Ascending aorta (tissue), 2 donors: ENCODE data around the gene ZNF483. TPM values are rescaled to one million over a fixed set of nuclear protein-coding genes. Genes with fewer than 3 reads are reported as not detected.

Experiments
- DNase-seq, 2 donors: peaks; one replicate each; pipeline ENCODE4 v3.0.0-alpha.2; 2019; ENCODE audit warnings: low spot score in 2 of 2
- H3K27ac ChIP-seq, 2 donors: fragments of 200-600 bp; sonication (generic); one replicate each; pipeline ENCODE4 v1.5.1; 2016 to 2017; ENCODE audit warnings: mild to moderate bottlenecking in 1 of 2
- H3K27me3 ChIP-seq: fragments of 200-600 bp; sonication (generic); one replicate; pipeline ENCODE4 v1.5.1; 2017
- H3K36me3 ChIP-seq, 2 donors: fragments of 200-600 bp; sonication (generic); one replicate each; pipeline ENCODE4 v1.5.1; 2016
- H3K4me1 ChIP-seq, 2 donors: fragments of 200-600 bp; sonication (generic); one replicate each; pipeline ENCODE4 v1.5.1; 2016 to 2017; ENCODE audit warnings: mild to moderate bottlenecking in 1 of 2
- H3K4me3 ChIP-seq, 2 donors: fragments of 200-600 bp; sonication (generic); one replicate each; pipeline ENCODE4 v1.5.1; 2016 to 2017; ENCODE audit warnings: mild to moderate bottlenecking in 1 of 2
- H3K9me3 ChIP-seq, 2 donors: fragments of 200-600 bp; sonication (generic); one replicate each; pipeline ENCODE4 v1.5.1; 2016
- intact Hi-C: fragments of 100-400 bp; cut with DNase I; formaldehyde crosslinking; loops from one replicate; pipeline ENCODE4 v1.15.1; 2023
- total RNA-seq: library from RNA; depleted of rRNA; stranded (reverse); fragments of >200 nt; gene quantifications from one replicate; pipeline ENCODE4 v1.1.0, GENCODE V29; 2016
- TF ChIP-seq, protein P1 (sequence below), 3 experiments: fragments of 200-600 bp in 2 of 3; fragments of 450-650 bp in 1 of 3; sonication (generic) in 2 of 3; IDR thresholded peaks; one replicate each; pipeline ENCODE4 v1.5.1; 2016 to 2019; ENCODE audit warnings: antibody characterized with exemption in 3 of 3, mild to moderate bottlenecking in 1 of 3, moderate library complexity in 1 of 3

ZNF483 gene
- total RNA-seq, 1 donor from 2014 or later, result 3.1 TPM

- Histone ChIP-seq H3K4me1 (peaks cover 0 to 7% of the 10 kb centered on the region in 2 donors), H3K9me3 (no peaks in the 10 kb centered on the region), H3K36me3 (peaks cover 6 to 23% of the 10 kb centered on the region in 2 donors), H3K4me3 (peak within 1 kb of the TSS; percentile 74 to 85), H3K27me3 (no peaks in the 10 kb centered on the region), H3K27ac (peak within 1 kb of the TSS; percentile 78 to 86)
- intact Hi-C loops, result loop anchor here (1.0 to 5.0 kb wide), 4 partner anchors 32 to 478 kb away; partner anchors contain the start of genes DNAJC25, GNG10 and UGCG
- TF ChIP-seq, protein P1, sequence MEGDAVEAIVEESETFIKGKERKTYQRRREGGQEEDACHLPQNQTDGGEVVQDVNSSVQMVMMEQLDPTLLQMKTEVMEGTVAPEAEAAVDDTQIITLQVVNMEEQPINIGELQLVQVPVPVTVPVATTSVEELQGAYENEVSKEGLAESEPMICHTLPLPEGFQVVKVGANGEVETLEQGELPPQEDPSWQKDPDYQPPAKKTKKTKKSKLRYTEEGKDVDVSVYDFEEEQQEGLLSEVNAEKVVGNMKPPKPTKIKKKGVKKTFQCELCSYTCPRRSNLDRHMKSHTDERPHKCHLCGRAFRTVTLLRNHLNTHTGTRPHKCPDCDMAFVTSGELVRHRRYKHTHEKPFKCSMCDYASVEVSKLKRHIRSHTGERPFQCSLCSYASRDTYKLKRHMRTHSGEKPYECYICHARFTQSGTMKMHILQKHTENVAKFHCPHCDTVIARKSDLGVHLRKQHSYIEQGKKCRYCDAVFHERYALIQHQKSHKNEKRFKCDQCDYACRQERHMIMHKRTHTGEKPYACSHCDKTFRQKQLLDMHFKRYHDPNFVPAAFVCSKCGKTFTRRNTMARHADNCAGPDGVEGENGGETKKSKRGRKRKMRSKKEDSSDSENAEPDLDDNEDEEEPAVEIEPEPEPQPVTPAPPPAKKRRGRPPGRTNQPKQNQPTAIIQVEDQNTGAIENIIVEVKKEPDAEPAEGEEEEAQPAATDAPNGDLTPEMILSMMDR (IDR thresholded peaks at IDR 0.05), result no peak
- peak; percentile 21 to 92 for DNase-seq
These were observed 74.3 kb downstream of the ZNF483 start, which contains the start of gene PTGR1 for GRCh38 chr9:111599092-111599954. PTGR1 (minus strand) TSS chr9:111599647; CDS start chr9:111597422, 2,225 bp downstream.

DNA sequence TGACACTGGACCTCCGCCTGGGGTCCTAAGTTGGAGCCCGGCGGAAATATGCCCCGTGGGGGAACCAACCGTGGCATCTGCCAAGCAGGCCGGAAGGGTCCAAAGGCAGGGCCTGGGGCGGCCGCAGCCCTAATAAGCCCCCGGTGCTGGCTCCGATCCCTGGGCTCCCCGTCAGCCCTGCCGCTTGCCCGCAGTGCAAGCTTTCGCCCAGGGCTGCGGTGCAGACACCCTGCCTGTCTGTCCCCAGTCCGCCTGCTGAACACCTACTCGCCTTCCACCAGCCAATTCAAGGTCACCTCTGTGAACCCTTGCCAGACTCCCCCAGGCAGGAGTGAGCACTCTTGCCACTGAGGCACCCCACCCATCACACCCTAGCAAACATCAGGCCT is 75.0 kb downstream of the ZNF483 start:
- TF ChIP-seq, protein P1 (IDR thresholded peaks at IDR 0.05), result no peak
- Histone ChIP-seq H3K27ac (peak overlapping the region; percentile 78 to 86), H3K9me3 (no peaks in the 10 kb centered on the region), H3K4me1 (peaks cover 0 to 7% of the 10 kb centered on the region in 2 donors), H3K27me3 (no peaks in the 10 kb centered on the region), H3K36me3 (peaks cover 6 to 19% of the 10 kb centered on the region in 2 donors), H3K4me3 (peak overlapping the region; percentile 74 to 85)
- intact Hi-C loops, result loop anchor here (1.0 to 5.0 kb wide), 4 partner anchors 31 to 477 kb away; partner anchors contain the start of genes DNAJC25, GNG10 and UGCG
- DNase-seq, result no peak

GRCh38 chr9:111601237-111602018 is 76.4 kb downstream of the ZNF483 start:
- Histone ChIP-seq H3K27ac (no peak overlapping the region), H3K4me3 (no peak overlapping the region), H3K36me3 (peaks cover 0 to 5% of the 10 kb centered on the region in 2 donors), H3K4me1 (peaks cover 0 to 7% of the 10 kb centered on the region in 2 donors), H3K9me3 (no peaks in the 10 kb centered on the region), H3K27me3 (no peaks in the 10 kb centered on the region)
- intact Hi-C loops, result no loop called here
- no peak for DNase-seq
- TF ChIP-seq, protein P1 (IDR thresholded peaks at IDR 0.05), result no peak

- H3K9me3 ChIP-seq, result no peaks in the 10 kb centered on the region
- no peak overlapping the region for H3K27ac ChIP-seq
- DNase-seq, result no peak
- intact Hi-C loops, result no loop called here
- no peak overlapping the region for H3K4me3 ChIP-seq
- TF ChIP-seq, protein P1 (IDR thresholded peaks at IDR 0.05), result no peak
- H3K27me3 ChIP-seq, result no peaks in the 10 kb centered on the region
- no peaks in the 10 kb centered on the region for H3K36me3 ChIP-seq
- peaks cover 0 to 6% of the 10 kb centered on the region in 2 donors for H3K4me1 ChIP-seq
These were observed 78.1 kb downstream of the ZNF483 start for GRCh38 chr9:111603041-111603440.

- DNase-seq, result no peak
- H3K36me3 ChIP-seq, result no peaks in the 10 kb centered on the region
- no peak overlapping the region for H3K27ac ChIP-seq
- TF ChIP-seq, protein P1 (IDR thresholded peaks at IDR 0.05), result no peak
- intact Hi-C loops, result no loop called here
- no peaks in the 10 kb centered on the region for H3K9me3 ChIP-seq
- H3K4me3 ChIP-seq, result no peak overlapping the region
- peaks cover 0 to 3% of the 10 kb centered on the region in 2 donors for H3K4me1 ChIP-seq
- no peaks in the 10 kb centered on the region for H3K27me3 ChIP-seq
These were observed 79.2 kb downstream of the ZNF483 start for GRCh38 chr9:111604054-111604615.
